OCI-LY7 (cell line): ENCODE results near the gene TPBGL.

Experiments used
- EZH2phosphoT487 ChIP-seq: fragments of 200-600 bp; sonication (generic); IDR thresholded peaks from 2 replicates; pipeline ENCODE4 v1.6.1; 2018; ENCODE audit warnings: low read depth, borderline replicate concordance, mild to moderate bottlenecking, mixed run types, antibody characterized with exemption, low read length, moderate library complexity, mixed read lengths
- TF ChIP-seq, protein P1 (sequence below): fragments of 200-600 bp; sonication (generic); conservative IDR thresholded peaks from 2 replicates; pipeline ENCODE4 v1.5.1; 2014; ENCODE audit warnings: mild to moderate bottlenecking, antibody characterized with exemption, low read length, moderate library complexity, mixed read lengths

DNA sequence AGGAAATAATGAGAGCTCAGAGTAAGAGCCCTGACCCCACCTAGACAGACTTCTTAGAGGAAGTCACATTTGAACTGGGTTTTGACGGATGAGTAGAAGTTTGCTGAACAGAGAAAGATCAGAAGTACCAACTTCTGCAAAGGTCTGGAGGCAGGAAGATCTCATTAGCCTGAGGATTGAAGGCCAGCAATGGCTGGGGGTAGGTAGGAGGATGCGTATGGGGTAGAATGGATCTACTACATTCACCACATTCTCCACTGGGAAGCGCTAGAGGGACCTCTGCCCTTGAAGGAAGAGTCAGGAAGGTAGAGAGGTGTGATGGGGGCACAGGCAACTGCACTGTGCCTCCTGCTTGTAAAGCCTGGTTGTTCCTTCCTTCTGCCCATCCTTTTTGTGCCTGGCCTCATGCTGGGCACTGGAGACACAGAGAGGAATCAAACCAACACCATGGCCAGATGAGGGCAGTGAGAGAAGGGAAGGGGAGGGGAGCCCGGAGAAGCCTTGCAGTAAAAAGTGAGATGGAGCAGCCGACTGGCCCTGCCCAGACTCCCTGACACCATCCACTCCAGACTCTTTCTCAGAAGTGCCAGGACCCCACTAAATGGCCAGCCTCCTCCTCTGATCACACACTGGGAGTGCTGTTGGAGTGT is 4.9 kb downstream of the TPBGL start:
- TF ChIP-seq, protein P1, sequence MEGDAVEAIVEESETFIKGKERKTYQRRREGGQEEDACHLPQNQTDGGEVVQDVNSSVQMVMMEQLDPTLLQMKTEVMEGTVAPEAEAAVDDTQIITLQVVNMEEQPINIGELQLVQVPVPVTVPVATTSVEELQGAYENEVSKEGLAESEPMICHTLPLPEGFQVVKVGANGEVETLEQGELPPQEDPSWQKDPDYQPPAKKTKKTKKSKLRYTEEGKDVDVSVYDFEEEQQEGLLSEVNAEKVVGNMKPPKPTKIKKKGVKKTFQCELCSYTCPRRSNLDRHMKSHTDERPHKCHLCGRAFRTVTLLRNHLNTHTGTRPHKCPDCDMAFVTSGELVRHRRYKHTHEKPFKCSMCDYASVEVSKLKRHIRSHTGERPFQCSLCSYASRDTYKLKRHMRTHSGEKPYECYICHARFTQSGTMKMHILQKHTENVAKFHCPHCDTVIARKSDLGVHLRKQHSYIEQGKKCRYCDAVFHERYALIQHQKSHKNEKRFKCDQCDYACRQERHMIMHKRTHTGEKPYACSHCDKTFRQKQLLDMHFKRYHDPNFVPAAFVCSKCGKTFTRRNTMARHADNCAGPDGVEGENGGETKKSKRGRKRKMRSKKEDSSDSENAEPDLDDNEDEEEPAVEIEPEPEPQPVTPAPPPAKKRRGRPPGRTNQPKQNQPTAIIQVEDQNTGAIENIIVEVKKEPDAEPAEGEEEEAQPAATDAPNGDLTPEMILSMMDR = 0 out of 2 replicates have a peak, but pooled peaks have one; percentile 18
- TF ChIP-seq EZH2phosphoT487 = no peak
